ENCODE measurements around the gene HBQ1.
"Not testable (repeated sequence)": the region's sequence is repeated elsewhere in the genome, so short reads cannot be mapped to it uniquely, and the experiment has no call there.

HBQ1 gene

DNA sequence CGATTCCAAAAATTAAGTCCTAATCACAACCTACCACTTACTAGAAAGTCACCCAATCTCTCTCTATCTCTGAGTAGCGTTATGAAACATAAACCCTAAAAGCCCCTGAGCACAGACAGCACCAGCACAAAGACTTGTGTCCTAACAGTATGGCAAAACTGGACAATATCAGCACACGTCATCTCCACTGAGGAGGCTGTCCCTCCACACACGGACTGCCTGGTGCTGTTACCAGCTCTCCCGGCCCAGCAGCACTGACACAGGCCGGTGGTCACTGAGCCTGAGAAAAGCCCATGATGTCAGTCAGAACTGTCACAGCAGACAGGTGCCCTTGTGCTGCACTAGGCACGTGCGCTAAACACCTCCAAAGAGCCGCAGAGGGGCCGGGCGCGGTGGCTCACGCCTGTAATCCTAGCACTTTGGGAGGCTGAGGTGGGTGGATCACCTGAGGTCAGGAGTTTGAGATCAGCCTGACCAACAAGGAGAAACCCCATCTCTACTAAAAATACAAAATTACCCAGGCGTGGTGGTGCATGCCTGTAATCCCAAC is 31.4 kb downstream of the HBQ1 start:
- not testable (repeated sequence) for DNase-seq

DNA sequence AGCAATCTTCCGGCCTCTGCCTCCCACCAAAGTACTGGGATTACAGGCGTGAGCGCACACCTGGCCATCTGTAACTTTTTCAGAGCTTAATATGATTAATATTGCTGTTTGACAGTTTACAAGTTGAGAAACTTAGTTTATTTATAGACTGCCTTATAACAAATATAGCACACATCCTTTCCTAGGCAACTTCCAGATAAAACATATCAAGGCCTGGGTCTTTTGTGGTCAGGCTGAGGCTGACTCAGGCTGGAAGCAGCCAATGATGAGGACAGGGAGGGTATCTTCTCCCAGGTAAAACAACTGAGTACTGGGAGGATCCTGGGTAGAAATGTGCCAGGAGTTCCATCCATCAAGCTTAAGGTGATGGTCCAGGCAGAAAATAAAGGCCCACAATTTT is 32.7 kb downstream of the HBQ1 start:
- no peak for DNase-seq

DNA sequence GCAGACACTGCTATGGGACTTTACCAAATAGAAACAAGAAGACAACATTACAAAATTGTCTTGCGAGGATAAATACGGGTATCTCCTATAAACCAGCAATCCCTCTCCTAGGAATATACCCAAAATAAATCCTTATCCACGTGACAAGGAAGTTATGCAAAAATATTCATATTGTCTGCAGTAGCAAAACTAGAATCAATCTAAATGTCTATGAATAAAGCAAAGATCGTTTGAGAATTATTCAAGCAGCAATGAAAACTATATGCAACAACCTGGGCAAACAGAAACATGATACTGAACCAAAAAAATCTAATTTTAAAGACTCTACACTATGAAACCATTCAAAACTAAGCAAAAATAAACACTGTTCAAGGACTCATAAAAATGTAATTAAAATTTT is 39.8 kb downstream of the HBQ1 start:
- no peak for DNase-seq

DNA sequence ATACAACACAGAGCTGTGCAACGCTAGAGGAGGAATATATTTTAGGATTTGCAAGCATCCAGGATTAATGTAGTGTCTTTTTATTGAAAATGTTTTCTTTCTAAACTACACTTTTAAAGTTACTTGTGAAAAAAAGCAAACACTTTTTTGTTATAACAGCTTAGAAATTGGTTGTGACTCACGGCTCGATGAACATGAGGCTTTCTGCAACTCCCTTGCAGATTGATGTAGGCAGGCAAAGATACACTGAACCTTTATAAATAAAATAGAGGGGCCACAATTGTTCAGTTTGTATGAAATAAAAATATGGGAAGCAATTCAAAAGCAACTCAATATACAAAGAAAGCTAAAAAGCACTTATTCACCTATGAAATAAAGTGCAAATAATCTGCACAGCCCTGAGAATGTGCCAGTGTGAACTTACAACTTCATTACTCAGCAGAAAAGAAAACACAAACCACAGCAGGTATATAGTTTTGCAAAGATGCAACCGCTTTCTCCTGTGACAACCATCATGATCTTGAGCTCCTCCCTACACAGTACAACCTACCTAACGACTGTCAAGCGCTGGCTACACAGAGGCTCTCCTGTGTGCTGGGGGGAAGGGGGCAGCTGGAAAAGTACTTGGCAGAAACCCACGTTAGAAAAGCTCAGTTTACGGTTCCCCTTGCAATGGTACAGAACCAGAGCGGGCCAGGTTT is 48.0 kb downstream of the HBQ1 start:
- DNase-seq = no peak

DNA sequence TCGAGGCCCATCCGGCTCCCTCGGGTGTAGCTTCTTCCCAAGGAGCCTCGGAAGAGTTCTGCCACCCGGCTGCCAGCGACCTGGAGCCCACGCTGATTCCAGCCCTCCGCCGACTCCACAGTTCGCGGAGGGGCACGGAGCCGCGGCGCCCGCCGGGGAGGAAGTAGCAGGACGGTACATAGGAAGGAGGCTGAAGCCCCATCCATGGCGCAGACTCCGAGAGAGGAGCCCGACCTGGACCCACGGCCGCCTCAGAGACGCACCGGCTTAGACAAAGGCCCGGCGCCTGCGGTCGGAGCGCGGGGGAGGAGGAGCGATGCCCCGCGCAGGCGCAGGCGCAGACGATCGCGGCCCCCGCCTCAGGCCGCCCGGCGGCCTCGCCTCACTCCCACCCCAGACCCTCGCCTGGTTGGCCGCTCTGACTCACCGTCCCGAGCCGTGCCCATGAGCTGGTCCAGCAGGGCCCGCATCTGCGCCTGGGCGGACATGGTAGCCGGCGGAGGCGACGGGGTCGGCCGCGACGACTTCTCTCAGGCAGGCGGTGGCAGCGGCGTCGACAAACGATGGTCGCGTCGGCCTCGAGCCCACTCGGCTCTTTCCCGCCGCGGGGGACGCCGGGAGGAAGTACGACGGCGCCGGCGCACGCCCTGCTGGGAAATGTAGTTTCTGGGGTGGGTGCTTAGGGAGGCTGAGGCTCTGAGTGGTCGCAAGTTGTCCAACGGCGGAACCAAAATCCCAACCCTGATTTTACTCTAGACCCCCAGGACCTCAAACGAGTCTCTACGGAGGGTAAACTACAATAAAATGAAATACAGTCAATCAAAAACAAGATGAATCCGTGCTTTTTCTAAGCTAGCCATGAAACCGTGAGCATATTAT is 48.8 kb downstream of the HBQ1 start, which contains the start of gene LUC7L:
Gene LUC7L, minus strand, starts transcription at position 598 of the 879 bp plus-strand sequence. Its CDS starts 110 bp downstream, at position 488.
- DNase-seq = peak; percentile 66

DNA sequence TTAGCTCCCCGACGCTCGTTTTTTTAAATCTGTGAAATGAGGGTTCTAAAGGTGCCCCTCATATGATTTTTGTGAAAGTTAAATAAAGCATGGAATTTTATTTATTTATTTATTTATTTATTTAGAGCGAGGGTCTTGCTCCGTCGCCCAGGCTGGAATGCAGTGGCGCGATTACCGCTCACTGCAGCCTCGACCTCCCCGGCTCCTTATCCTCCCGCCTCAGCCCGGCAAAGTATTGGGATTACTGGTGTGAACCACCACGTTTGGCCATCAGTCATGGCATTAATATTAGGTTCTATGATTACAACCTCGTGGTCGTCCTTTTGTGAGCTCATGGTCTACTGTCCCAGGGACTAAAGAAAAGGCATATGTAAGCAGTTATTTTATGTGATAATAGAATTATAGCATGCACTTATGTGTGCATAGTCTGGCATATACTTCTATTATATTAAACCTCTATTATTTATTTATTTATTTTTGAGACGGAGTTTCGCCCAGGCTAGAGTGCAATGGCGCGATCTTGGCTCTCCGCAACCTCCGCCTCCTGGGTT is 49.5 kb downstream of the HBQ1 start:
- DNase-seq = no peak

DNA sequence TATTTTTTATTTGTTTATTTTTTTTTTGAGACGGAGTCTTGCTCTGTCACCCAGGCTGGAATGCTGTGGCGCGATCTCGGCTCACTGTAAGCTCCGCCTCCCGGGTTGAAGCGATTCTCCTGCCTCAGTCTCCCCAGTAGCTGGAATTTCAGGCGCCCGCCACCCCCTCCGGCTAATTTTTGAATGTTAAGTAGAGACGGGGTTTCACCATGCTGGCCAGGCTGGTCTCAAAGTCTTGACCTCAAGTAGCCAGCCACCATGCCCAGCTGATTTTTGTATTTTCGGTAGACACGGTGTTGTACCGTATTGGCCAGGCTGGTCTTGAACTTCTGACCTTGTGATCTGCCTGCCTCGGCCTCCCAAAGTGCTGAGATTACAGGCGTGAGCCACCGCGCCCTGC is 50.1 kb downstream of the HBQ1 start:
- DNase-seq = not testable (repeated sequence)

Data from NCI-H748 treated with DMSO at 0.1 percent for 48 hours (cell line).